K562 (cell line): ENCODE results near the gene NPC1L1. TPM values are rescaled to one million over a fixed set of nuclear protein-coding genes. Genes with fewer than 3 reads are reported as not detected.
A peak's percentile ranks its signal among the peaks of the same experiment; 100 is the strongest.

ENCODE experiments used
- BHLHE40 ChIP-seq: IDR thresholded peaks from 2 replicates; pipeline ENCODE4 v1.6.1; 2011; ENCODE audit warnings: low read length, improper control_type of control experiment
- CC2D1A ChIP-seq: fragments of 450-650 bp; IDR thresholded peaks from 2 replicates; pipeline ENCODE4 v1.6.1; 2017; ENCODE audit warnings: mild to moderate bottlenecking
- CREB1 ChIP-seq, 2 experiments: sonication (generic) in 1 of 2; formaldehyde crosslinking in 1 of 2; IDR thresholded peaks; 2 replicates each; pipeline versions ENCODE4 v1.6.1 to v1.8.0; 2012 to 2022; ENCODE audit warnings: inconsistent platforms in 1 of 2, mild to moderate bottlenecking in 1 of 2, missing genetic modification reagents in 1 of 2, moderate library complexity in 1 of 2
- CXXC5 ChIP-seq: fragments of 250-450 bp; sonication (Bioruptor Pico); IDR thresholded peaks from 2 replicates; pipeline ENCODE4 v1.8.0; 2022; ENCODE audit warnings: inconsistent platforms, mild to moderate bottlenecking, moderate library complexity
- DNMT1 ChIP-seq: fragments of 450-650 bp; IDR thresholded peaks from 2 replicates; pipeline ENCODE4 v1.6.1; 2016; ENCODE audit warnings: antibody characterized with exemption, mild to moderate bottlenecking
- NCOA2 ChIP-seq, 2 experiments: fragments of 450-650 bp; IDR thresholded peaks; 2 replicates each; pipeline ENCODE4 v1.6.1; 2018; ENCODE audit warnings: mild to moderate bottlenecking in 2 of 2, moderate library complexity in 1 of 2; ENCODE audit not compliant: partially characterized antibody in 2 of 2
- POU5F1 ChIP-seq: fragments of 150-350 bp; IDR thresholded peaks from 2 replicates; pipeline ENCODE4 v1.6.1; 2014; ENCODE audit warnings: borderline replicate concordance, low read length, low read depth, mild to moderate bottlenecking; ENCODE audit not compliant: partially characterized antibody
- TOE1 ChIP-seq, 2 experiments: fragments of 450-650 bp in 1 of 2; sonication (generic) in 1 of 2; formaldehyde crosslinking in 1 of 2; IDR thresholded peaks; 2 replicates each; pipeline versions ENCODE4 v1.7.1 to v1.8.0; 2016 to 2022; ENCODE audit warnings: borderline replicate concordance in 2 of 2, mild to moderate bottlenecking in 2 of 2, antibody characterized with exemption in 1 of 2, inconsistent platforms in 1 of 2, low read depth in 1 of 2, missing genetic modification reagents in 1 of 2, moderate library complexity in 1 of 2
- polyA plus RNA-seq, 8 experiments: library from polyadenylated mRNA; depleted of rRNA in 4 of 8; stranded (reverse) in 5 of 8; unstranded in 3 of 8; fragments of >200 nt; fragmentation: Nextera tagmentation in 2 of 8; fragmentation: Illumina TruSeq in 1 of 8; extraction: Ambion mirVana in 2 of 8; extraction: Trizol in 1 of 8; gene quantifications; 2 replicates each; pipeline versions ENCODE4 v1.2.1 to v1.2.3, GENCODE V29; 2011 to 2014; ENCODE audit warnings: inconsistent platforms in 1 of 8, missing spikeins in 1 of 8
- total RNA-seq, 7 experiments: library from RNA; depleted of rRNA in 6 of 7; stranded (reverse); fragments of >200 nt in 6 of 7; fragmentation: Illumina TruSeq in 2 of 7; extraction: Trizol in 2 of 7; gene quantifications; 2 replicates each; pipeline versions ENCODE4 v1.2.1 to v1.2.3, GENCODE V29; 2011 to 2021; ENCODE audit warnings: low replicate concordance in 1 of 7
- TF ChIP-seq, protein P1 (sequence below): fragments of 450-650 bp; IDR thresholded peaks from 2 replicates; pipeline ENCODE4 v1.6.1; 2017; ENCODE audit warnings: antibody characterized with exemption, mild to moderate bottlenecking
- TF ChIP-seq, protein P2 (sequence below), 2 experiments: fragments of 450-650 bp; IDR thresholded peaks; 2 replicates each; pipeline ENCODE4 v1.6.1; 2018; ENCODE audit warnings: mild to moderate bottlenecking in 2 of 2, low read depth in 1 of 2; ENCODE audit not compliant: partially characterized antibody in 2 of 2
- TF ChIP-seq, protein P3 (sequence below): fragments of 250-450 bp; sonication (Bioruptor Pico); IDR thresholded peaks from 2 replicates; pipeline ENCODE4 v1.8.0; 2021; ENCODE audit warnings: borderline replicate concordance, mild to moderate bottlenecking, moderate library complexity; ENCODE audit not compliant: poor library complexity, severe bottlenecking
- TF ChIP-seq, protein P4 (sequence below): fragments of 450-650 bp; formaldehyde crosslinking; IDR thresholded peaks from 2 replicates; pipeline ENCODE4 v1.4.0; 2020; ENCODE audit warnings: mild to moderate bottlenecking, mixed read lengths

NPC1L1 gene
- total and polyA plus RNA-seq, 9 of the 15 experiments (the other 6 are each of a cell fraction or from before 2014, with no cell fraction given), result 0.01 to 0.18 (median 0.07) TPM; not detected in 4

DNA sequence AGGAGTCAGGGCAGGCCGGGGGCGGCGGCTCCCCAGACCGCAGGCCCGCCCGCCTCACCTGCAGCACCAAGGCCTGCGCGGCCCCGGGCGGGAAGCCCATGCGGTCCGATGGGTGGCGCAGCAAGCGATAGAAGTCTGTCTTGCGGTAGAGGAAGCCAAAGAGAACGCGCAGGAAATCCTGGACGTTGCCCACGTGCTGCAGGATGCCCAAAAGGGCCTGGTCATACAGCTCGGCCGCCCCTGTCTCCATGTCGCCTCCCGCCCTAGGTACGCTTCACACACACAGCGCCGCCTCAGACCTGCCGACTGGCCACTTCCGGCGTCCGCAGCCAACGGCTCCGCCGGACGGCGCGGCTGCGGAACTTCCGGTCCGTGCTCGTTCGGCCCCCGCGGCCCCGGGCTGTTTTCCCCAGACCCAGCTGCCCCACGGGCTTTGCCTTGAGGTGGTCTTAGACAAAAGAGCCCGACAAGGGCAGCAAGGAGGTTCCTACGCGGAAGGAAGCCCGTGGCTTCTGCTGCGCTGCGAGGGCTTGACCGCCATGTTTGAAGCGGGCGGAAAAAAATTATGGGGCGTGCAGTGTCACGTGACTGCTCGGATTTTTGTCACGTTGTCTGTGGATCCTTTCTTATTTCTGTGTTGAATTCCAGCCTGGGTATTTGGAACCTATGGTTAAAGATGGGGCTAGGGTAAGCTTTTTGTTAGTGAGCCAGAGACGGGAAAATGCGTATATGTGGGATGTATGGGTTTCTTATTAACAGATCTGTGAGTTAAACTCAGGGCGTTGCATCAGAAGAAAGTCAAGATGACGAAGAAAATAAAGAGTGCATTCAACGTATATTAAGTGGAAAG lies 50.6 kb downstream of the NPC1L1 start, which contains the start of gene NUDCD3 (continued):
- TF ChIP-seq, protein P1, sequence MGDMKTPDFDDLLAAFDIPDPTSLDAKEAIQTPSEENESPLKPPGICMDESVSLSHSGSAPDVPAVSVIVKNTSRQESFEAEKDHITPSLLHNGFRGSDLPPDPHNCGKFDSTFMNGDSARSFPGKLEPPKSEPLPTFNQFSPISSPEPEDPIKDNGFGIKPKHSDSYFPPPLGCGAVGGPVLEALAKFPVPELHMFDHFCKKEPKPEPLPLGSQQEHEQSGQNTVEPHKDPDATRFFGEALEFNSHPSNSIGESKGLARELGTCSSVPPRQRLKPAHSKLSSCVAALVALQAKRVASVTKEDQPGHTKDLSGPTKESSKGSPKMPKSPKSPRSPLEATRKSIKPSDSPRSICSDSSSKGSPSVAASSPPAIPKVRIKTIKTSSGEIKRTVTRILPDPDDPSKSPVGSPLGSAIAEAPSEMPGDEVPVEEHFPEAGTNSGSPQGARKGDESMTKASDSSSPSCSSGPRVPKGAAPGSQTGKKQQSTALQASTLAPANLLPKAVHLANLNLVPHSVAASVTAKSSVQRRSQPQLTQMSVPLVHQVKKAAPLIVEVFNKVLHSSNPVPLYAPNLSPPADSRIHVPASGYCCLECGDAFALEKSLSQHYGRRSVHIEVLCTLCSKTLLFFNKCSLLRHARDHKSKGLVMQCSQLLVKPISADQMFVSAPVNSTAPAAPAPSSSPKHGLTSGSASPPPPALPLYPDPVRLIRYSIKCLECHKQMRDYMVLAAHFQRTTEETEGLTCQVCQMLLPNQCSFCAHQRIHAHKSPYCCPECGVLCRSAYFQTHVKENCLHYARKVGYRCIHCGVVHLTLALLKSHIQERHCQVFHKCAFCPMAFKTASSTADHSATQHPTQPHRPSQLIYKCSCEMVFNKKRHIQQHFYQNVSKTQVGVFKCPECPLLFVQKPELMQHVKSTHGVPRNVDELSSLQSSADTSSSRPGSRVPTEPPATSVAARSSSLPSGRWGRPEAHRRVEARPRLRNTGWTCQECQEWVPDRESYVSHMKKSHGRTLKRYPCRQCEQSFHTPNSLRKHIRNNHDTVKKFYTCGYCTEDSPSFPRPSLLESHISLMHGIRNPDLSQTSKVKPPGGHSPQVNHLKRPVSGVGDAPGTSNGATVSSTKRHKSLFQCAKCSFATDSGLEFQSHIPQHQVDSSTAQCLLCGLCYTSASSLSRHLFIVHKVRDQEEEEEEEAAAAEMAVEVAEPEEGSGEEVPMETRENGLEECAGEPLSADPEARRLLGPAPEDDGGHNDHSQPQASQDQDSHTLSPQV, result 0 out of 2 replicates have a peak, but pooled peaks have one; percentile 39
- TF ChIP-seq, protein P2, sequence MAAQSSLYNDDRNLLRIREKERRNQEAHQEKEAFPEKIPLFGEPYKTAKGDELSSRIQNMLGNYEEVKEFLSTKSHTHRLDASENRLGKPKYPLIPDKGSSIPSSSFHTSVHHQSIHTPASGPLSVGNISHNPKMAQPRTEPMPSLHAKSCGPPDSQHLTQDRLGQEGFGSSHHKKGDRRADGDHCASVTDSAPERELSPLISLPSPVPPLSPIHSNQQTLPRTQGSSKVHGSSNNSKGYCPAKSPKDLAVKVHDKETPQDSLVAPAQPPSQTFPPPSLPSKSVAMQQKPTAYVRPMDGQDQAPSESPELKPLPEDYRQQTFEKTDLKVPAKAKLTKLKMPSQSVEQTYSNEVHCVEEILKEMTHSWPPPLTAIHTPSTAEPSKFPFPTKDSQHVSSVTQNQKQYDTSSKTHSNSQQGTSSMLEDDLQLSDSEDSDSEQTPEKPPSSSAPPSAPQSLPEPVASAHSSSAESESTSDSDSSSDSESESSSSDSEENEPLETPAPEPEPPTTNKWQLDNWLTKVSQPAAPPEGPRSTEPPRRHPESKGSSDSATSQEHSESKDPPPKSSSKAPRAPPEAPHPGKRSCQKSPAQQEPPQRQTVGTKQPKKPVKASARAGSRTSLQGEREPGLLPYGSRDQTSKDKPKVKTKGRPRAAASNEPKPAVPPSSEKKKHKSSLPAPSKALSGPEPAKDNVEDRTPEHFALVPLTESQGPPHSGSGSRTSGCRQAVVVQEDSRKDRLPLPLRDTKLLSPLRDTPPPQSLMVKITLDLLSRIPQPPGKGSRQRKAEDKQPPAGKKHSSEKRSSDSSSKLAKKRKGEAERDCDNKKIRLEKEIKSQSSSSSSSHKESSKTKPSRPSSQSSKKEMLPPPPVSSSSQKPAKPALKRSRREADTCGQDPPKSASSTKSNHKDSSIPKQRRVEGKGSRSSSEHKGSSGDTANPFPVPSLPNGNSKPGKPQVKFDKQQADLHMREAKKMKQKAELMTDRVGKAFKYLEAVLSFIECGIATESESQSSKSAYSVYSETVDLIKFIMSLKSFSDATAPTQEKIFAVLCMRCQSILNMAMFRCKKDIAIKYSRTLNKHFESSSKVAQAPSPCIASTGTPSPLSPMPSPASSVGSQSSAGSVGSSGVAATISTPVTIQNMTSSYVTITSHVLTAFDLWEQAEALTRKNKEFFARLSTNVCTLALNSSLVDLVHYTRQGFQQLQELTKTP (IDR thresholded peaks at IDR 0.05; ENCODE audit: low read depth in 1 of 2, partially characterized antibody in 2 of 2), result peak; percentile 45 to 93
- TF ChIP-seq, protein P3, sequence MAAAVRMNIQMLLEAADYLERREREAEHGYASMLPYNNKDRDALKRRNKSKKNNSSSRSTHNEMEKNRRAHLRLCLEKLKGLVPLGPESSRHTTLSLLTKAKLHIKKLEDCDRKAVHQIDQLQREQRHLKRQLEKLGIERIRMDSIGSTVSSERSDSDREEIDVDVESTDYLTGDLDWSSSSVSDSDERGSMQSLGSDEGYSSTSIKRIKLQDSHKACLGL (CRISPR knock-in tag), result peak; percentile 4
- peak; percentile 100 for TF ChIP-seq TOE1 (IDR thresholded peaks at IDR 0.05; ENCODE audit: borderline replicate concordance)
- no peak for TF ChIP-seq TOE1 (CRISPR knock-in tag; IDR thresholded peaks at IDR 0.05; ENCODE audit: borderline replicate concordance, low read depth)
- no peak for TF ChIP-seq DNMT1
- no peak for TF ChIP-seq POU5F1
- TF ChIP-seq CC2D1A, result peak; percentile 42; the same call in 1 of the 2 replicates
- TF ChIP-seq CREB1 (IDR thresholded peaks at IDR 0.05), result peak; percentile 26; the same call in 1 of the 2 replicates
- TF ChIP-seq CREB1 (CRISPR knock-in tag; IDR thresholded peaks at IDR 0.05), result peak; percentile 73
- TF ChIP-seq, protein P4, sequence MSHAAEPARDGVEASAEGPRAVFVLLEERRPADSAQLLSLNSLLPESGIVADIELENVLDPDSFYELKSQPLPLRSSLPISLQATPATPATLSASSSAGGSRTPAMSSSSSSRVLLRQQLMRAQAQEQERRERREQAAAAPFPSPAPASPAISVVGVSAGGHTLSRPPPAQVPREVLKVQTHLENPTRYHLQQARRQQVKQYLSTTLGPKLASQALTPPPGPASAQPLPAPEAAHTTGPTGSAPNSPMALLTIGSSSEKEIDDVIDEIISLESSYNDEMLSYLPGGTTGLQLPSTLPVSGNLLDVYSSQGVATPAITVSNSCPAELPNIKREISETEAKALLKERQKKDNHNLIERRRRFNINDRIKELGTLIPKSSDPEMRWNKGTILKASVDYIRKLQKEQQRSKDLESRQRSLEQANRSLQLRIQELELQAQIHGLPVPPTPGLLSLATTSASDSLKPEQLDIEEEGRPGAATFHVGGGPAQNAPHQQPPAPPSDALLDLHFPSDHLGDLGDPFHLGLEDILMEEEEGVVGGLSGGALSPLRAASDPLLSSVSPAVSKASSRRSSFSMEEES, result peak; percentile 100
- TF ChIP-seq CXXC5, result peak; percentile 99
- TF ChIP-seq BHLHE40, result peak; percentile 93
- TF ChIP-seq NCOA2 (IDR thresholded peaks at IDR 0.05; ENCODE audit: partially characterized antibody in 2 of 2), result no peak
